Endothelial cell of umbilical vein (primary cell): ENCODE data around the gene CTDSPL.

Source experiments
- MYC ChIP-seq: IDR thresholded peaks from one replicate; pipeline ENCODE4 v1.6.1; 2011; ENCODE audit warnings: mild to moderate bottlenecking, low read depth, low read length
- POLR2A ChIP-seq: IDR thresholded peaks from 2 replicates; pipeline ENCODE4 v1.6.1; 2012; ENCODE audit warnings: low read depth, mild to moderate bottlenecking, control low read depth, low read length
- TF ChIP-seq, protein P1 (sequence below), 2 donors: IDR thresholded peaks; 1 replicate in 1 of 2; 2 replicates in 1 of 2; pipeline ENCODE4 v1.5.1; 2011; ENCODE audit warnings: low read length in 2 of 2, mild to moderate bottlenecking in 2 of 2, moderate library complexity in 2 of 2, control low read depth in 1 of 2, inconsistent platforms in 1 of 2, low read depth in 1 of 2; ENCODE audit not compliant: insufficient read depth in 1 of 2; ENCODE audit errors: extremely low read depth in 1 of 2

DNA sequence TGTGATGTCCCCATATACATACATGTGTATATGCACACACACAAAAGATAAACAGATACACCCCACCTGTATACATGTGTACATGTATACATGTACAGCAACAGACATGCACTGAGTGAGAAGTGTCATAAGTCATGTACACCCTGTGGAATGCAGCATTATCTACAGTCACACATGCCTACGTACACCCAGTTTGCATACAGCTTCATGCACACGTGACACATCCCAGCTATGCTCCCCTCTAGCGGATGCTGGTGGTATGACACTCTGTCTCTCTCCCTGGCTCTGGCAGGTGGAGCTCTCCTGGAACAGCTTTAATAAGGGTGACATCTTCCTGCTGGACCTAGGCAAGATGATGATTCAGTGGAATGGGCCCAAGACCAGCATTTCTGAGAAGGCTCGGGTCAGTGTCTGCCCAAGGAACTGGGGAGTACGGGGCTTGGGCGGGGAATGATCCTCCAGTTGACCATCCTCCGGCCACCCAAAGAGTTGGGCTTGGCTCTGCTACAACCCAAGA lies 135.2 kb downstream of the CTDSPL start:
- TF ChIP-seq MYC (peak; percentile 98), POLR2A (no peak)
- TF ChIP-seq, protein P1, sequence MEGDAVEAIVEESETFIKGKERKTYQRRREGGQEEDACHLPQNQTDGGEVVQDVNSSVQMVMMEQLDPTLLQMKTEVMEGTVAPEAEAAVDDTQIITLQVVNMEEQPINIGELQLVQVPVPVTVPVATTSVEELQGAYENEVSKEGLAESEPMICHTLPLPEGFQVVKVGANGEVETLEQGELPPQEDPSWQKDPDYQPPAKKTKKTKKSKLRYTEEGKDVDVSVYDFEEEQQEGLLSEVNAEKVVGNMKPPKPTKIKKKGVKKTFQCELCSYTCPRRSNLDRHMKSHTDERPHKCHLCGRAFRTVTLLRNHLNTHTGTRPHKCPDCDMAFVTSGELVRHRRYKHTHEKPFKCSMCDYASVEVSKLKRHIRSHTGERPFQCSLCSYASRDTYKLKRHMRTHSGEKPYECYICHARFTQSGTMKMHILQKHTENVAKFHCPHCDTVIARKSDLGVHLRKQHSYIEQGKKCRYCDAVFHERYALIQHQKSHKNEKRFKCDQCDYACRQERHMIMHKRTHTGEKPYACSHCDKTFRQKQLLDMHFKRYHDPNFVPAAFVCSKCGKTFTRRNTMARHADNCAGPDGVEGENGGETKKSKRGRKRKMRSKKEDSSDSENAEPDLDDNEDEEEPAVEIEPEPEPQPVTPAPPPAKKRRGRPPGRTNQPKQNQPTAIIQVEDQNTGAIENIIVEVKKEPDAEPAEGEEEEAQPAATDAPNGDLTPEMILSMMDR (IDR thresholded peaks at IDR 0.05; ENCODE audit: extremely low read depth in 1 of 2, insufficient read depth in 1 of 2, low read depth in 1 of 2, low read length in 2 of 2) = peak; percentile 90
